Endothelial cell of umbilical vein (primary cell): ENCODE measurements around the gene TXN2.

Experiments
- EZH2 ChIP-seq: IDR thresholded peaks from 2 replicates; pipeline ENCODE4 v1.6.1; 2012; ENCODE audit warnings: borderline replicate concordance, low read depth, mild to moderate bottlenecking, moderate library complexity, low read length, inconsistent platforms; ENCODE audit not compliant: severe bottlenecking
- JUN ChIP-seq: IDR thresholded peaks from 2 replicates; pipeline ENCODE4 v1.6.1; 2011; ENCODE audit warnings: borderline replicate concordance, low read depth; ENCODE audit not compliant: insufficient read length, insufficient read depth
- MYC ChIP-seq: IDR thresholded peaks from one replicate; pipeline ENCODE4 v1.6.1; 2011; ENCODE audit warnings: mild to moderate bottlenecking, low read depth, low read length
- POLR2A ChIP-seq: IDR thresholded peaks from 2 replicates; pipeline ENCODE4 v1.6.1; 2012; ENCODE audit warnings: low read depth, mild to moderate bottlenecking, control low read depth, low read length
- POLR2AphosphoS5 ChIP-seq: IDR thresholded peaks from 2 replicates; pipeline ENCODE4 v1.6.1; 2012; ENCODE audit warnings: low read depth, mild to moderate bottlenecking, control low read depth, low read length, moderate library complexity; ENCODE audit not compliant: insufficient read depth
- TF ChIP-seq, protein P1 (sequence below), 2 donors: IDR thresholded peaks; 1 replicate in 1 of 2; 2 replicates in 1 of 2; pipeline ENCODE4 v1.5.1; 2011; ENCODE audit warnings: low read length in 2 of 2, mild to moderate bottlenecking in 2 of 2, moderate library complexity in 2 of 2, control low read depth in 1 of 2, inconsistent platforms in 1 of 2, low read depth in 1 of 2; ENCODE audit not compliant: insufficient read depth in 1 of 2; ENCODE audit errors: extremely low read depth in 1 of 2
- TF ChIP-seq, protein P2 (sequence below): IDR thresholded peaks from 2 replicates; pipeline ENCODE4 v1.6.1; 2011; ENCODE audit not compliant: insufficient read depth, insufficient read length

DNA sequence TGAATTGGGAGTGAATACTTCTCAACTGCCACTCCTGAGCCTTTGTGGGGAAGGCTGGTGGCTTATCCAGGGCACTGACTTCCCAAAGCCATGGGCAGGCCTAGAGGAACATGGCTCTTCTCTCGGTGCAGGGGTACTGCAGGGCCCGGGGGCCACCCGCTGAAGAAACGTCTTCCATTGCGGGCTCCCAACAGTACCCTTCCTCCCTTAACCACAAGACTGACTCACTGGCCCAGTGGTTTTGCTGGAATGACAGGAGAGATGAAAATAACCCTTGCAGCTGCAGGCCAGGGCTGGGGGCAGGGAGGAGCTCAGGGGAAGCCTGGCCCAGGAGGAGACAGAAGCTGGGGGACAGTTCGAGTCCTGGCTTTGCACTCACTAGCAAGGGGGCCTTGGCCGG lies 13.5 kb downstream of the TXN2 start:
- no peak for TF ChIP-seq POLR2A
- TF ChIP-seq POLR2AphosphoS5, result peak; percentile 70
- TF ChIP-seq, protein P1, sequence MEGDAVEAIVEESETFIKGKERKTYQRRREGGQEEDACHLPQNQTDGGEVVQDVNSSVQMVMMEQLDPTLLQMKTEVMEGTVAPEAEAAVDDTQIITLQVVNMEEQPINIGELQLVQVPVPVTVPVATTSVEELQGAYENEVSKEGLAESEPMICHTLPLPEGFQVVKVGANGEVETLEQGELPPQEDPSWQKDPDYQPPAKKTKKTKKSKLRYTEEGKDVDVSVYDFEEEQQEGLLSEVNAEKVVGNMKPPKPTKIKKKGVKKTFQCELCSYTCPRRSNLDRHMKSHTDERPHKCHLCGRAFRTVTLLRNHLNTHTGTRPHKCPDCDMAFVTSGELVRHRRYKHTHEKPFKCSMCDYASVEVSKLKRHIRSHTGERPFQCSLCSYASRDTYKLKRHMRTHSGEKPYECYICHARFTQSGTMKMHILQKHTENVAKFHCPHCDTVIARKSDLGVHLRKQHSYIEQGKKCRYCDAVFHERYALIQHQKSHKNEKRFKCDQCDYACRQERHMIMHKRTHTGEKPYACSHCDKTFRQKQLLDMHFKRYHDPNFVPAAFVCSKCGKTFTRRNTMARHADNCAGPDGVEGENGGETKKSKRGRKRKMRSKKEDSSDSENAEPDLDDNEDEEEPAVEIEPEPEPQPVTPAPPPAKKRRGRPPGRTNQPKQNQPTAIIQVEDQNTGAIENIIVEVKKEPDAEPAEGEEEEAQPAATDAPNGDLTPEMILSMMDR (IDR thresholded peaks at IDR 0.05; ENCODE audit: extremely low read depth in 1 of 2, insufficient read depth in 1 of 2, low read depth in 1 of 2, low read length in 2 of 2), result no peak
- TF ChIP-seq EZH2, result no peak
- TF ChIP-seq MYC, result no peak
- TF ChIP-seq, protein P2, sequence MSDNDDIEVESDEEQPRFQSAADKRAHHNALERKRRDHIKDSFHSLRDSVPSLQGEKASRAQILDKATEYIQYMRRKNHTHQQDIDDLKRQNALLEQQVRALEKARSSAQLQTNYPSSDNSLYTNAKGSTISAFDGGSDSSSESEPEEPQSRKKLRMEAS, result no peak
- TF ChIP-seq JUN, result peak; percentile 52
